NCI-H2196 treated with DMSO at 0.1 percent for 48 hours (cell line): ENCODE measurements around the gene TMEM222.
"Not testable (repeated sequence)": the region's sequence is repeated elsewhere in the genome, so short reads cannot be mapped to it uniquely, and the experiment has no call there.

Source experiments
- DNase-seq: peaks from one replicate; lab custom pipeline; 2025; ENCODE audit not compliant: unreplicated experiment; lab: John Stamatoyannopoulos, UW

Gene TMEM222

DNA sequence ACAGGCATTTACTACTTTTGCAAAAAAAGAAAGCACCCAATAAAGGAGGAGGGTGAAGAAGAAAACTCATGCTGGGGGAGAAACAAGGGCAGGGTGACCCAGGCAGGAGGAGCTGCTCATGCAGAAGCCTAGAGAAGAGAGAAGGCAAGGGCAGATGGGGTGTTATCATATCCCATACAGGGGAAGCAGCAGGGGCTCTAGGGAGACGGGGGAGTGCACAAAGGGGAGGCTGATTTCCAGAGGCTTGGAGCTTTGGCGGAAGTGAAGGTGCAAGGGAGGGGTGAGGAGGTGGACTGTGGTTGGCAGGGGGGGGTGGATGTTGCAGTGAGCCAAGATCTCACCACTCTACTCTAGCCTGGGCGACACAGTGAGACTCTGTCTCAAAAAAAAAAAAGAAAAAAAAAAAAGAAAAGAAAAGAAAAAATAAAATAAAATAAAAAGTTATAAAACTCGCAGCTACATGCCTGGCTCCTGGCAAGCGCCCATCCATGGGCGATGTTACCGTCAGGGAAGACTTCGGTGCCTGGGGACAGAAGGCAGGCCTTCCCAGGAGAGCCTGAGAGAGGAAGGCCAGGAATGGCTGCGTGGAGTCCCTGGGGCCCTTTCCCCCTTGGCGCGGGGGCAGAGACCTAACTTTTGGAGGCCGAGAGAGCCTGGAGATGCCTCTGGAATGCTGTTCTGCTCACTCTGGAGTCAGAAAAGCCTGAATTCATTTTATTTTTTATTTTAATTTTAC lies 56.0 kb downstream of the TMEM222 start:
- no peak for DNase-seq

DNA sequence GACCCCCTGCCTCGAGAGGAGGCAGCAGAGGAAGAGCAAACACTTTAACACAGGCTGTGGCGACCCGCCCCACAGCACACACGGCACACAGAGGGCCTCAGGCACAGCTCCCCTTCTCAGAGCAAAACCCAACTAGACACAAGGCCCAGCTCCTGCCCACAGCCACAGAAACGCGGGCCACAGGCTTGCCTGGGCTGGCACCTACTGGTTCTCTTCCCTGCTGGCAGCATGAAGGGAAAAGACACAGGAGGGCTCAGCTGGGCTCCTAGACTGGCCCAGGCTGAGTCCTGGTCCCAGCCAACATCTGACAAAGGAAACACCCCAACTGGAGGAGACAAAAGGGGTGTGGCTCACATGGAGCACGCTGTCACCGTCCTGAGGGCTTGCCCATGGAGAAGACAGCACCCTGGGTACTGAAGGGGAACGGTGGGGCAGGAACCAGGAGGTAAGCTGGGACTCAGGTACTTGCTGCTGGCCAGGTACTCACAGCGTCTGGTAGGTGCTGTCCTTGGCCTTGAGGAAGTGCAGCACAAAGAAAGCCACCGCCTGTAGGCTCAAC lies 57.7 kb downstream of the TMEM222 start:
- no peak for DNase-seq

DNA sequence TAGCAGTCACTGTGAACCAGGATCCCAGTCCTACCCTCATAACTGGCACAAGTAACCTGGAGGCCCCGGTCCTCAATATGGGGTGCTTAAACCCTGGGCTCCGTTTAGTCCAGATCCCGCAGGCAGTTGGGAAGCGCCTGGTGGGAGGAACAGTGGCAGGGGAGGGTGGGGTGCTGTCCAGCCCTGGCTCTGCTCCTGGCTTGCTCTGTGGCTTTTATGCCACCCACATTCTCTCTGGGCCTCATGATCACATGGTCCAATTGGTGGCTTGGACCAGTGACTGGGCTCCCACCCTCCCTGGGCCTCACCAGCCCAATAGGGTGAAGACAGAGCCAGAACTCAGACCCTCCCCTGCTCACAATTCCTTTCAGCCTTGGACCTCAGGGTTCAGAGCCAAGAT lies 58.3 kb downstream of the TMEM222 start:
- no peak for DNase-seq

DNA sequence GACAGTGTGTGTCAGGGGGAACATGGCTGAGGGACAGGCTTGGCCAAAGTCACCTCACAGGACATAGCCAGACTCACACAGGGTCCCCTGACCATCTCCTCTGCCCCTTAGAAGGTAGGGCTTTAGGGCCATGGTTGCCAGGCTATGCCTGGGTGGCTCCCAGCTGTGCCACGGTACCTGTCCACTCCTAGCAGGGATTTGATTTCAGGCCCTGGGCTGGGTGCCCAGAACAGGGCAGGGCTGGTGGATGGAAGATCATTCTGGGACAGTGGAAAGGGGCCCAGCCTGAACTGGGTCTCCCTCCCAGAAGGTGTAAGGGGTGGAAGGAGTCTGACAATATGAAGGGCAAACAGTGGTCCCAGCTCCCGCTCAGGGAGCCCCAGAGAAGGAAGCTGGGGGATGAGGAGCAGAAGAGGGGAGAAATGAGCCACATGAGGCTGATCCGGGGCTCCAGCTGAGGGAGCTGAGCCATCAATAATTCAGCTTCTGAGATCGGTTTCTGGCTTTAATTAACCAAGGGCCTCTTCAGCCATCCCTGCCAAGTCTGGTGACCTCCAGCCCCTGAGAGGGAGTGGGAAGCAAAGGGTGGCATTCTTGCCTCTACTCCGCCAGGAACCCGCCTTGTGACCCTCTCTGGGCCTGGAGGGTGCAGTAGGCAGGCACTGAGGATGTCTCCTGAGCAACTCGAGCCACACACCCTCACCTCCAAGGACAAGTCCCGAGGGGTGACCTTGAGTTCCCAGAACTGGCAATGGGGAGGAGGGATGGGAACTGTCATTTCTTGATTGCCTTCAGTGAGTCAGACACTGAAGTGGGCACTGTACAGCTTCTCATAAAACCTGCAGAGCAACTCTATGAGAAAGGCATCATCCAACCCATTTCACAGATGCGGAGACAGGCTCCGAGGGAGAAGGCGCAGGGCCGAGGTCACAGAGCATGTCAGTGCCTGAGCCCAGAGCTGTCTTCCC lies 59.1 kb downstream of the TMEM222 start:
- no peak for DNase-seq

DNA sequence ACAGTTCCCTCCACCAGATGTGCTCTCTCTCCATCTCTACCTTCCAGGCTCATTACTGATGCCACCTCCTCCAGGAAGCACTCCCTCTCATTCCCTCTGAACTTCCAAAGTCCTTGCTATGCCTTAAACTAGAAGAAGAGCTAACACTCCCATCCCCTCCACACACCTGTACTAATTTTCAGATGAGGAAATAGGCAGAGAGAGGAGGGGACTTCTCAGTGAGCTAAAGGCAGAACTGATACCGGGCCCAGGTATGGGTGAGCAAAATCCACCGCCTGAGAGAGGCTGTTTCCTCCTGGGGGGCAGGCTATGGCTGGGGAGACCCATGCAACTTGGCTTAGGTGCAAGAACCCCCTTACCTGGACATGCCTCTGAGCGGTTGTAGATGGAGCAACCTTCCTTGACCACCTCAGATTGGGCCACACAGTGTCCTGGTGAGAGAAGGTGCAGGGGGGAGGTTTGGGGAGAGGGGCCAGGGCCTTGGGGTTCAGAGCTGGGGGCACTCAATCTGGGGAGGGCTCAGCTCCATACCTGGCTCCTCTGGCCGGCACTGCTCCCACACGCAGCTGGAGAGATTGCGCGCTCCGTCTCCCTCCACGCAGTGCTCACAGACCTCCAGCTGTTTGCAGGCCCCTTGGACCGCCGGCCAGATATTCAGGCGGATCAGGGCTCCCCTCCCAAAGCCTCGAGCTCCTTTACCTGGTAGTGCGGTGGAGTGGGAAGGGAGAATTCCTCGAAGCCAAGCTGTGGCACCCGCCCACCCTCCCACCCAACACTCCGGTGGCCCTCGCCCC lies 60.2 kb downstream of the TMEM222 start:
- no peak for DNase-seq

DNA sequence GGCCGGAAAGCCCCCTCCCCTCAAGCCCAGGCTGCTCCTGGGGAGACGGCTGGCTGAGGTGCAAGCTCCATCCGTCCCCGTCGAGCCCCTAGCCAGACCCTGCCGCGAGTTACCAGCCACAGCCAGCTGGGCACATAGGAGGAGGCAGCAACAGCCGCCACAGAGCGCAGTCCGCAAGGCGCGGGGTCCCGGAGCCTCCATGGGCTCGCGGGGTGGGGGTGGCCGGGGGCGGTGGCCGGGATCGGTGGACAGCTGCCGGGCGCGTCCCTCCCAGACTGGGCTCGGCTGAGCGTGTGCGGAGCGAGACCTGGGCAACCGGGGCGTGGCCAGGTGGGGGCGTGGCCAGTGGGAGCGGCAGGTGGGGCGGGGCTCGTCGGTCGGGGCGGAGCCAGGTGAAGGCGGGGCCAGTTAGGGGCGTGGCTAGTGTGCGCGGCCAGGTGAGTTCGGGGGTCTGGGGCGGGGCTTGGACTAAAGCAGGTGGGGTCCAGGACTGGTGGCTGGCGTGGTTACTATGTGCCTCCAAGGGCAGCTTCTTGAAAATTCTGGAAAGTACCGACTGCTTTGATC lies 61.2 kb downstream of the TMEM222 start, which contains the start of gene CD164L2:
Gene CD164L2, minus strand, starts transcription at position 295 of the 567 bp plus-strand sequence. Its CDS starts 94 bp downstream, at position 201.
- no peak for DNase-seq

DNA sequence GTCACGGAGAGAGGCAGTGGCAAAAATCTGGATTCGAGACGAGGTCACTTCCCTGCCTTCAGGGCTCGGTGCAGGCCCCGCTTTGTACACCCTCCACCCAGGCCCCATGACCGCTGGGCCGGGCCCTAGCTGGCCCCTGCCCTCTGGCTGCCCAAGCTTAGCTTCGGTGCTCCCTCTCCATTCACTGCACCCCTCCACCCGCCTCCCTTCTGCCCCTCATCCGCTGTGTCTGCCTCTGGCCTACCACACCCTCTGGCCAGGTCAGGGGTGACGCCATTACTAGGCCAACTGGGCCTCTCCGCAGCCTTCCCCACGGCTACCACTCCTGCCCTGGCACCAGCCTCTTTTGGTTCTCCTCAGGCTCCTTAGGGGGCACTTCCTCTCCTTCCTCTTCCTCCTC lies 61.7 kb downstream of the TMEM222 start:
- DNase-seq: no peak

DNA sequence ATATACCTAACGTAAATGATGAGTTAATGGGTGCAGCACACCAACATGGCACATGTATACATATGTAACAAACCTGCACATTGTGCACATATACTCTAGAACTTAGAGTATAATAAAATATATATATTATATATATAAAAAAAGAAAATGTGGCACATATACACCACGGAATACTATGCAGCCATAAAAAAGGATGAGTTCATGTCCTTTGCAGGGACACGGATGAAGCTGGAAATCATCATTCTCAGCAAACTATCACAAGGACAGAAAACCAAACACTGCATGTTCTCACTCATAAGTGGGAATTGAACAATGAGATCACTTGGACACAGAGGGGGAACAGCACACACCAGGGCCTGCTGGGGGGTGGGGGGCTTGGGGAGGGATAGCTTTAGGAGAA lies 62.8 kb downstream of the TMEM222 start:
- DNase-seq: not testable (repeated sequence)
